Gastroesophageal sphincter (tissue), 3 donors: ENCODE data around the gene EZH1.

Experiments
- EP300 ChIP-seq: sonication (generic); formaldehyde crosslinking; IDR thresholded peaks from one replicate; pipeline ENCODE4 v1.6.1; 2017; ENCODE audit warnings: antibody characterized with exemption, mild to moderate bottlenecking
- POLR2A ChIP-seq, 2 donors: fragments of 450-650 bp; IDR thresholded peaks; one replicate each; pipeline ENCODE4 v1.6.1; 2017; ENCODE audit warnings: antibody characterized with exemption in 2 of 2, mild to moderate bottlenecking in 2 of 2, moderate library complexity in 1 of 2
- POLR2AphosphoS5 ChIP-seq: sonication (generic); formaldehyde crosslinking; IDR thresholded peaks from one replicate; pipeline ENCODE4 v1.6.1; 2017; ENCODE audit warnings: antibody characterized with exemption
- TF ChIP-seq, protein P1 (sequence below), 4 experiments: fragments of 200-600 bp in 2 of 4; fragments of 450-650 bp in 2 of 4; sonication (generic) in 1 of 4; IDR thresholded peaks; one replicate each; pipeline ENCODE4 v1.5.1; 2017 to 2019; ENCODE audit warnings: antibody characterized with exemption in 4 of 4, mild to moderate bottlenecking in 2 of 4, moderate library complexity in 2 of 4

DNA sequence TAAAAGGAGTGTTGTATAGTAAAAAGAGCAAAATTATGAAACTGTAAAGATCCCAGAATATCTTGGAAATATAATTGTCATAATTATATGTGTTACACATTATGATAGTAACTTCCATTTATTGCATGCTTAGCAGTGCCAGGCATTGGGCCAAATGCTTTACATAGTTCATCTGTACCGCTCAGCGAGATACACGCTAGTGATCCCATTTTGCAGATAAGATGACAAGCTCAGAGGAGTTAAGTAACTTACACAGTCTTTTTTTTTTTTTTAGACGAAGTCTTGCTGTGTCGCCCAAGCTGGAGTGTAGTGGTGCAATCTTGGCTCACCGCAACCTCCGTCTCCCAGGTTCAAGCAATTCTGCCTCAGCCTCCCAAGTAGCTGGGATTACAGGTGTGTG is 6.8 kb upstream of the EZH1 start:
- TF ChIP-seq POLR2A (IDR thresholded peaks at IDR 0.05) (no peak), POLR2AphosphoS5 (no peak), EP300 (no peak)
- TF ChIP-seq, protein P1, sequence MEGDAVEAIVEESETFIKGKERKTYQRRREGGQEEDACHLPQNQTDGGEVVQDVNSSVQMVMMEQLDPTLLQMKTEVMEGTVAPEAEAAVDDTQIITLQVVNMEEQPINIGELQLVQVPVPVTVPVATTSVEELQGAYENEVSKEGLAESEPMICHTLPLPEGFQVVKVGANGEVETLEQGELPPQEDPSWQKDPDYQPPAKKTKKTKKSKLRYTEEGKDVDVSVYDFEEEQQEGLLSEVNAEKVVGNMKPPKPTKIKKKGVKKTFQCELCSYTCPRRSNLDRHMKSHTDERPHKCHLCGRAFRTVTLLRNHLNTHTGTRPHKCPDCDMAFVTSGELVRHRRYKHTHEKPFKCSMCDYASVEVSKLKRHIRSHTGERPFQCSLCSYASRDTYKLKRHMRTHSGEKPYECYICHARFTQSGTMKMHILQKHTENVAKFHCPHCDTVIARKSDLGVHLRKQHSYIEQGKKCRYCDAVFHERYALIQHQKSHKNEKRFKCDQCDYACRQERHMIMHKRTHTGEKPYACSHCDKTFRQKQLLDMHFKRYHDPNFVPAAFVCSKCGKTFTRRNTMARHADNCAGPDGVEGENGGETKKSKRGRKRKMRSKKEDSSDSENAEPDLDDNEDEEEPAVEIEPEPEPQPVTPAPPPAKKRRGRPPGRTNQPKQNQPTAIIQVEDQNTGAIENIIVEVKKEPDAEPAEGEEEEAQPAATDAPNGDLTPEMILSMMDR (IDR thresholded peaks at IDR 0.05) = no peak
